GM18519 (cell line): ENCODE data around the gene HAUS5.
"Not testable (repeated sequence)": the region's sequence is repeated elsewhere in the genome, so short reads cannot be mapped to it uniquely, and the experiment has no call there.

Experiments used
- ATAC-seq: cut with Tn5 transposase; IDR thresholded peaks from one replicate; pipeline ENCODE4 v1.9.1; 2021; ENCODE audit warnings: mild to moderate bottlenecking, moderate library complexity; ENCODE audit not compliant: unreplicated experiment, low FRiP score

Gene HAUS5

GRCh38 chr19:35641515-35642151 lies 29.1 kb downstream of the HAUS5 start, which contains the start of gene ETV2:
ETV2 (plus strand) TSS chr19:35641745; CDS start chr19:35642461, 716 bp downstream.
- ATAC-seq, result no peak

GRCh38 chr19:35642312-35642711 lies 29.8 kb downstream of the HAUS5 start:
- no peak for ATAC-seq

- no peak for ATAC-seq
These were observed 30.3 kb downstream of the HAUS5 start for GRCh38 chr19:35642798-35643254.

DNA sequence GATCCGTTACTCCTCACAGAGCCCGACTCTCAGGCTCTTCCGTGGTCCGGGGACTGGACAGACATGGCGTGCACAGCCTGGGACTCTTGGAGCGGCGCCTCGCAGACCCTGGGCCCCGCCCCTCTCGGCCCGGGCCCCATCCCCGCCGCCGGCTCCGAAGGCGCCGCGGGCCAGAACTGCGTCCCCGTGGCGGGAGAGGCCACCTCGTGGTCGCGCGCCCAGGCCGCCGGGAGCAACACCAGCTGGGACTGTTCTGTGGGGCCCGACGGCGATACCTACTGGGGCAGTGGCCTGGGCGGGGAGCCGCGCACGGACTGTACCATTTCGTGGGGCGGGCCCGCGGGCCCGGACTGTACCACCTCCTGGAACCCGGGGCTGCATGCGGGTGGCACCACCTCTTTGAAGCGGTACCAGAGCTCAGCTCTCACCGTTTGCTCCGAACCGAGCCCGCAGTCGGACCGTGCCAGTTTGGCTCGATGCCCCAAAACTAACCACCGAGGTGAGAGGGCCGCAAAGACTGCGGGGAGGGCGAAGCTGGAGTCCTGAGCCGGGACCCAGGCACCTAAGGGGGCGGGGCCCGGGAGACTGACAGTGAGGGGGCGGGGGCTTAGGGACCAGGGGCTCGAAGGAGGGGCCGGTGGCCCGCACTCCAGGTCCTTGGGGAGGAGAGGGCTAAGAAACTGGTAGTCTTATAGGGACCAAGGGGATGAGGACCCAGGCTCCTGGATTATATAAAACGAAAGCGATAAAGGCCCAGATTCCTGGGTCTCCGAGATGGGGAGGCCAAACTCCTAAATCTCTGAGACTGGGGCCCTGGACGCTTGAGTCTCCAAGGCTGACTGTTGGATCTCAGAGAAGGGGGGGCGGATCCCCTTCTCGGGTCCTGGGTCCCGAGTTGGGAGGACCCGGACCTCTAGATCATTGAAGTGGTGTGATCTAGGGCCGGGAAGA lies 31.0 kb downstream of the HAUS5 start:
- no peak for ATAC-seq

DNA sequence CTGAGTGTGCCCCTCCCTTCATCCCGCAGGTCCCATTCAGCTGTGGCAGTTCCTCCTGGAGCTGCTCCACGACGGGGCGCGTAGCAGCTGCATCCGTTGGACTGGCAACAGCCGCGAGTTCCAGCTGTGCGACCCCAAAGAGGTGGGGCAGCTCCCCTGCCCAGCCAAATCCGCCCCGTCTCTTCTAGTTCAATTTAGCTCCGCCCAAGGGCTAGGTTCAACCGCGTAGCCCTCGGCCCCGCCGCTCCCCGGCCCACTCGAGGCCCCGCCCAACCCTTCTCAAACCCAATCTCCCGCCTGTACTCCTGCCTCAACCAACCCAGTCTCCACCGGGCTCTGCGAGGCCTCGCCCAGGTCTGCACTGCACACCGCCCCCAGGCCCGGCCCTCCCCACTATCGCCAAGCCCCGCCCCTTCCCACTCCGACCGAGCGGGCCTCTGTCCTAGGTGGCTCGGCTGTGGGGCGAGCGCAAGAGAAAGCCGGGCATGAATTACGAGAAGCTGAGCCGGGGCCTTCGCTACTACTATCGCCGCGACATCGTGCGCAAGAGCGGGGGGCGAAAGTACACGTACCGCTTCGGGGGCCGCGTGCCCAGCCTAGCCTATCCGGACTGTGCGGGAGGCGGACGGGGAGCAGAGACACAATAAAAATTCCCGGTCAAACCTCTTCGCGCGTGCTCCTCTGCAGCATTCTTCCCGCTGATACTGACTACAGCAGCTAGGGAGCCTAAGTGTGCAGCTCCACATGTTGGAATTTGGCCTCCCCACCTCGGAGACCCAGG lies 31.9 kb downstream of the HAUS5 start:
- ATAC-seq, result peak; percentile 53

DNA sequence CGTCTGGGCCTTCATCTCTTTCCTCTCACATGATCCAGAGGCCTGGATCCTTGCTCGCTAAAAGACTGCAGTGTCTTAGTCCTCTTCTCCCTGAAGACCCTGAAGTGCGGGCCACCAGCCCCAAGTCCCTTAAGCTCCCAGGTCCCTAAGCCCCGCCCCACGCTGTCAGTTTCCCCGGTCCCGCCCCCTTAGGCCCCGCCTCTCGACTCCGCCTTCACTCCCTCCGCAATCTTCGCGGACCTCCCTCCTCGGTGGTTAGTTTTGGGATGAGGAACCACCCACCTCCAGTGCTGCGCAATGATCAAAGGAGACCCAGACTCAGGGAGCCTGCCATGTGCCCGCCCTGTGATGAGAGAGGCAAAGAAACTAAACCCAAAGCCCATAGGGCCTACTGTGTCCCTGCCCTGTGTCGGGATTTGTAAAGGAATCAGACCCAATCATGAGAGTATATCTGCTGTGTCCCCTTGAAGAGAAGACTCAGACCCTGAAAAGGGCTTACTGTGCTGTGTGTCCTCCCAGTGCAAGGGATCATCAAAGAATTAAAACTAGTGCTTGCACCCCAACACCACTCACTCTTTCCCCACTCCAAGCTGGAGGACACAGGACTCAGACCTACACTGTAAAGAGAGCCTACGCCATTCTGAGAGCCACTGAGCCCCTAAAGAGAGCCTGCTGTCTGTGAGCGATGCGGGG lies 32.6 kb downstream of the HAUS5 start:
- ATAC-seq, result no peak

GRCh38 chr19:35645680-35646511 lies 33.4 kb downstream of the HAUS5 start:
- ATAC-seq, result no peak

DNA sequence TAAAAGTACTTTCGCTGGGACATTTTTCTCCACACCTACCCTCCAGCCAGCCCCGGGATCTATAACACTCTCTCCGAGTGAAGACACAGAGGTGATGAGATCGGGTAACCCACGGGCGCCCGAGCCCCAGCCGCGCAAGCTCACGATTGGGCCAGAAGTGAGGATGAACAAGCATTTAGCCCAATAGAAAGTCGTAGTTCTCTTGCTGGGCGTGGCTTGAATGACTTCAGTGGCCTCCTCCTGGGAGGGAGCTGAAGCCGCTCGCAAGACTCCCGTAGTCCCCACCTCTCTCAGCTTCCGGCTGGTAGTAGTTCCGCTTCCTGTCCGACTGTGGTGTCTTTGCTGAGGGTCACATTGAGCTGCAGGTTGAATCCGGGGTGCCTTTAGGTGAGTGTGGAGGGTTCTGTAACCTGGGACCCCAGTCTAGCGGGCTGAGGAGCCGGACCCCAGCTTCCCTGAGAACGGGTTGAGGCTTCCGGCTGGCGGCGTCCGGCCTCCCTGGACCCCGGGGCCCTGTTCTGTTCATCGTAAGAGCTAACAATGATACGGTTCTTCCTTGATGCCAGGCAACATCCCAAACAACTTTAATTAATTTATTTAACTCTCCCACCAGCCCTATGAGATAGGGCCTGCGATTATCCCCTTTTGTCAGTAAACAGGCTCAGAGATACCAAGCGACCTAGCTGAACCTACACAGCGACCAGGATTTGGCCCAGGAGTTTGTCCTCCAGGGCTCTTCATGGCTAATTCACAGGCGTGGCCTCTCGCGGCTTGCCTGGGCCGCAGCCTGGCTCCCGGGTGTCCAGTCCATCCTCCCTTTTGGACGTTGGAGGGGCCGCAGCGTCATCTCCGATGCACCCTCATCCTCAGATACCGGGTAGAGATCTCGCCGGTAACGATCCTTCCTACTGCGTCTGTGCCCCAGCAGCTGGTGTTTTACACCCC lies 35.8 kb downstream of the HAUS5 start, which contains the start of gene COX6B1:
COX6B1 (plus strand) TSS at position 307 of the 945 bp plus-strand sequence. CDS start 2,921 bp downstream, outside the sequence.
- ATAC-seq, result peak; percentile 46

DNA sequence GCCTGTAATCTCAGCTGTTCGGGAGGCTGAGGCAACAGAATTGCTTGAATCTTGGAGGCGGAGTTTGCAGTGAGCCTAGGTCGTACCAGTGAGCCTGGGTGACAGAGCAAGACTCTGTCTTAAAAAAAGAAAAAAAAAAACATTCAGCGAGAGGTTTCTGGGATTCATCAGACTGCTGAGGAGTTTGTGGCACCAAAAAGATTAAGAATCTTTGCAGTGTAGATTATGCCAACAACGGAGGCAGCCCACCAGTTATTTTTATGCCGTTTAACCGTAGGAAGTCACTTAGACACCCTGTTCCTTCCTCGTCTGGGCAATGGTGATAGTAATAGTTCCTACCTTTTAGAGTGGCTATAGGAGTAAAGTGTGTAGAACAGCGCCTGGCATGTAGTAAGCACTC lies 38.0 kb downstream of the HAUS5 start:
- ATAC-seq, result no peak

DNA sequence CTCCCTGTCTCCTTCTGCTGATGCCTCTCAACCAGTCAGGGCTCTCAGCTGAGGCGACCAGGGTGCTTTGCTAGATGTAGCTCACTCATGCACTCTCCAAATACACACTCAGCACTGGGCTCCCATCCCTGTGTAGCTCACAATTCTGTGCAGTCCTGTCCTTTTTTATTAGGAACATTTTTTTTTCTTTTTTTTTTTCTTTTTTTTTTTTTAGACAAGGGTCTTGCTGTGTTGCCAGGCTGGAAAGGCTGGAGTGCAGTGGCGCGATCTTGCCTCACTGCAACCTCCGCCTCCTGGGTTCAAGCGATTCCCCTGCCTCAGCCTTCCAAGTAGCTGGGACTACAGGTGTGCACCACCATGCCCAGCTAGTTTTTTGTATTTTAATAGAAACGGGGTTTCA lies 42.3 kb downstream of the HAUS5 start:
- not testable (repeated sequence) for ATAC-seq

- no peak for ATAC-seq
These were observed 43.1 kb downstream of the HAUS5 start for GRCh38 chr19:35655600-35655999.

DNA sequence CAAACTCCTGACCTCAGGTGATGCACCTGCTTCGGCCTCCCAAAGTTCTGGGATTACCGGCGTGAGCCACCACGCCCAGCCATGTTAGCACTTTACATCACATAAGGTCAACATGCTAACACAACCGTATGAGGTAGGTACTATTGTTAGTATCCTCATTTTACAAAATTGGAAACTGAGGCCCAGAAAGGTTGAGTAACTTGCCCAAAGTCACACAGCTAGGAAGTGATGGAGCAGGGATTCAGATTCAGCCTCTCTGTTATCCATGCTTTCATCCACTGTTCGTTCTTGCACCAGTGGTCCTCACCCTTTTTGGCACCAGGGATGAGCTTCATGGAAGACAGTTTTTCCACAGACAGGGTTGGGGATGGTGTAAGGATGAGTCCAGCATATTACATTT lies 44.2 kb downstream of the HAUS5 start:
- no peak for ATAC-seq

- ATAC-seq, result no peak
These were observed 45.6 kb downstream of the HAUS5 start for GRCh38 chr19:35657904-35658700.

- ATAC-seq, result no peak
These were observed 49.4 kb downstream of the HAUS5 start for GRCh38 chr19:35661995-35662340.

DNA sequence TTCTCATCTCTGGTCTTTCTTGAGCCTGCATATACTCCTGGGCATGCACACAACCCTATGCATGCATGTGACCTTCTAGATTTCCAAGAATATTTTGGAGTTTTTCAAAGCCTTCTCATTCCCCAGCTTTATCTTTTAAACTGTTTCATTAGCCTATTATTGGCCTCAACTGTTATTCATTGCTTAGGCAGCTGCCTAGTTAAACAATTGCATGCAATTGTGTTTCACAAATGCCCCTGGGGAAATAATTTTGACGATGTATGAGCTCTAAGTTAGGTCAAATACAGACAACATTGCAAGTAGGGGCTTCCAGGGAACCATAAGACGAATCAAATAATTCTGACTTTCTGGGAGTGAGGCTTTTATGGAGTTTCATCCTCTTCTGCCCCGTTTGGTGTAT lies 51.4 kb downstream of the HAUS5 start:
- no peak for ATAC-seq

DNA sequence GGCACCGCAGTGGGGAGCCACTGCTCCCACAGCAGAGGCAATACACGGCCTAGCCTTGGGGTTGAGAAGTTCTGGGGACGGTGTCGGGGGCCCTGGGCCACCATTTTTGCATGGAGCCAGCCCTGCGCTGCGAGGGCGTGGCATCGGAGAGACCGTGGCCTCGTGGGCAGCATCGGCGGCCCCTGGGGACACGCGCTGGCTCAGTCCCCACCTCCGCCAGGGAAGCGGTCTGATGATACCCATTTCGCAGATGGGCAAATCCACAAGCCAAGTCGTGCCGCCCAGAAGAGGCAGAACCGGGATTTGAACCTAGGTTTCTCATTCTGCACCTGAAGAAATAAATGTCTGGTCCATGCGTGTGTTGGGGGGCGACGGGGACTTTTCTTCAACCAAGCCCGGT lies 52.6 kb downstream of the HAUS5 start:
- no peak for ATAC-seq

DNA sequence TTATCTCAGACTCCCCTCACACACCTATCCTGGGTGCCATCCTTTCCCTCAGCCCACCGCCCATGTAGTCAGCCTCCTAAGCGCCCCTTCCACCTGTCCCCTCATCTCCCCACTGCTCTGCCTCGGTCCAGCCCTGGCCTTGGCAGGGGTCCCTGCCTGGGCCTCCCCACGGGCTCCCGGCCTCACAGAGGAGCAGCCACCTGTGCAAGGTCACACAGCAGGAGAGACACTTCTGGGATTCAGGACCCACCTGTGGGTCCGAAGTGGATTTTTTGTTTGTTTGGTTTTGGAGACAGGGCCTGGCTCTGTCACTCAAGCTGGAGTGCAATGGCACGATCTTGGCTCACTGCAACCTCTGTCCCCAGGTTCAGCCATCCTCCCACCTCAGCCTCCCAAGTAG lies 53.1 kb downstream of the HAUS5 start:
- no peak for ATAC-seq
